B cell (primary cell): ENCODE measurements around the gene LGSN. TPM values are rescaled to one million over a fixed set of nuclear protein-coding genes. Genes with fewer than 3 reads are reported as not detected.

Experiments
- ATAC-seq: fragments of 200-7000 bp; cut with Tn5 transposase; one replicate; pipeline ENCODE4 v1.10.0; 2021; ENCODE audit warnings: low read depth, mild to moderate bottlenecking, moderate number of reproducible peaks, moderate library complexity
- CTCF ChIA-PET: fragments of 350-600 bp; sonication (Branson Sonifier 250); formaldehyde crosslinking; loops from one replicate; lab custom pipeline; 2021; ENCODE audit warnings: antibody characterized with exemption, inconsistent platforms; lab: Charles Lee
- POLR2A ChIA-PET: fragments of 350-600 bp; sonication (Branson Sonifier 250); formaldehyde crosslinking; loops from one replicate; lab custom pipeline; 2021; ENCODE audit warnings: antibody characterized with exemption; lab: Charles Lee
- DNase-seq: peaks from one replicate; pipeline ENCODE4 v3.0.0; 2013
- H2AFZ ChIP-seq: 2 replicates; pipeline ENCODE4 v1.6.1; 2012; ENCODE audit warnings: mild to moderate bottlenecking, low read depth, low read length; ENCODE audit not compliant: insufficient read depth, poor library complexity, severe bottlenecking
- H3K27ac ChIP-seq, 2 donors: 1 replicate in 1 of 2; 2 replicates in 1 of 2; pipeline ENCODE4 v1.5.1; 2012 to 2013; ENCODE audit warnings: low read length in 2 of 2, mild to moderate bottlenecking in 2 of 2, moderate library complexity in 1 of 2
- H3K27me3 ChIP-seq, 4 experiments: fragments of 200-600 bp in 1 of 4; sonication (generic) in 1 of 4; replicated peaks in 1 of 4; 1 replicate in 2 of 4; 2 replicates in 2 of 4; pipeline versions ENCODE4 v1.6.1 to v1.7.0; 2013 to 2016; ENCODE audit warnings: low read length in 3 of 4, mild to moderate bottlenecking in 2 of 4, mixed read lengths in 1 of 4, moderate library complexity in 1 of 4; ENCODE audit not compliant: insufficient read depth in 4 of 4, control insufficient read depth in 3 of 4; ENCODE audit errors: control extremely low read depth in 1 of 4
- H3K36me3 ChIP-seq, 2 experiments: replicated peaks in 1 of 2; 1 replicate in 1 of 2; 2 replicates in 1 of 2; pipeline versions ENCODE4 v1.6.1 to v1.7.1; 2013; ENCODE audit warnings: low read length in 1 of 2; ENCODE audit not compliant: insufficient read depth in 2 of 2, control insufficient read depth in 1 of 2; ENCODE audit errors: control extremely low read depth in 1 of 2, extremely low read depth in 1 of 2
- H3K4me1 ChIP-seq, 2 donors: fragments of 200-600 bp in 1 of 2; sonication (generic) in 1 of 2; 1 replicate in 1 of 2; 2 replicates in 1 of 2; pipeline versions ENCODE4 v1.5.1 to v1.6.1; 2013 to 2017; ENCODE audit warnings: low read length in 2 of 2; ENCODE audit not compliant: control insufficient read depth in 2 of 2, insufficient read depth in 2 of 2
- H3K4me2 ChIP-seq: replicated peaks from 2 replicates; pipeline ENCODE3; 2012; ENCODE audit warnings: mild to moderate bottlenecking, low read depth, low read length; ENCODE audit not compliant: poor library complexity, severe bottlenecking
- H3K4me3 ChIP-seq, 5 experiments: fragments of 200-600 bp in 1 of 5; sonication (generic) in 1 of 5; 1 replicate in 3 of 5; 2 replicates in 2 of 5; pipeline versions ENCODE4 v1.5.1 to v1.7.0; 2011 to 2016; ENCODE audit warnings: low read length in 4 of 5, mild to moderate bottlenecking in 4 of 5, low read depth in 2 of 5, control low read depth in 1 of 5, moderate library complexity in 1 of 5; ENCODE audit not compliant: insufficient read depth in 1 of 5; ENCODE audit errors: control extremely low read depth in 1 of 5, extremely low read depth in 1 of 5
- H3K79me2 ChIP-seq: fragments of 200-600 bp; sonication (generic); one replicate; pipeline ENCODE4 v1.6.0; 2016; ENCODE audit warnings: low read length; ENCODE audit not compliant: control insufficient read depth, insufficient read depth
- H3K9ac ChIP-seq: fragments of 200-600 bp; sonication (generic); 2 replicates; pipeline ENCODE4 v1.6.1; 2017; ENCODE audit warnings: mild to moderate bottlenecking, low read length, moderate library complexity
- H3K9me3 ChIP-seq, 3 donors: one replicate each; pipeline versions ENCODE4 v1.6.1 to v1.7.1; 2013; ENCODE audit warnings: low read length in 2 of 3; ENCODE audit not compliant: control insufficient read depth in 2 of 3, insufficient read depth in 1 of 3; ENCODE audit errors: control extremely low read depth in 1 of 3
- H4K20me1 ChIP-seq: 2 replicates; pipeline ENCODE4 v1.6.0; 2012; ENCODE audit warnings: mild to moderate bottlenecking, low read length; ENCODE audit not compliant: insufficient read depth, control insufficient read depth, poor library complexity, severe bottlenecking
- H3K27ac Mint-ChIP-seq: one replicate; pipeline ENCODE4 v1.8.0; 2021; ENCODE audit warnings: mixed read lengths
- H3K27me3 Mint-ChIP-seq: one replicate; pipeline ENCODE4 v1.8.0; 2021; ENCODE audit warnings: mixed read lengths
- H3K4me1 Mint-ChIP-seq: one replicate; pipeline ENCODE4 v1.8.0; 2021; ENCODE audit warnings: mixed read lengths
- H3K4me3 Mint-ChIP-seq: one replicate; pipeline ENCODE4 v1.8.0; 2021; ENCODE audit warnings: mixed read lengths
- H3K9me3 Mint-ChIP-seq: one replicate; pipeline ENCODE4 v1.8.0; 2022; ENCODE audit warnings: mixed read lengths; ENCODE audit not compliant: insufficient read depth
- EZH2 ChIP-seq: IDR thresholded peaks from 2 replicates; pipeline ENCODE4 v1.6.1; 2012; ENCODE audit warnings: borderline replicate concordance, low read depth, mild to moderate bottlenecking, moderate library complexity, low read length; ENCODE audit not compliant: insufficient read depth, poor library complexity, severe bottlenecking
- WGBS: methylation state at CpG from one replicate; pipeline ENCODE4 v1.1.5; 2013; ENCODE audit warnings: missing lambda C conversion rate; ENCODE audit not compliant: insufficient coverage; 5-methylcytosine and 5-hydroxymethylcytosine counted together
- intact Hi-C: fragments of 100-400 bp; cut with micrococcal nuclease; formaldehyde crosslinking; loops from one replicate; pipeline ENCODE4 v1.10.0; 2022
- polyA plus RNA-seq: library from polyadenylated mRNA; depleted of rRNA; stranded (reverse); fragments of >200 nt; gene quantifications from 2 replicates; pipeline ENCODE4 v1.2.3, GENCODE V29; 2012
- total RNA-seq, 2 donors: library from RNA; stranded (reverse); fragments of 120-200 nt in 1 of 2; gene quantifications; 1 replicate in 1 of 2; 2 replicates in 1 of 2; pipeline versions ENCODE4 v1.2.3 to v1.2.4, GENCODE V29; 2013 to 2022
- TF ChIP-seq, protein P1 (sequence below): fragments of 200-600 bp; IDR thresholded peaks from one replicate; pipeline ENCODE4 v1.8.0; 2022; ENCODE audit warnings: antibody characterized with exemption, mild to moderate bottlenecking

The LGSN gene
- total and polyA plus RNA-seq, 2 donors (not counting 1 experiment from before 2014, with no cell fraction given) = not detected

DNA sequence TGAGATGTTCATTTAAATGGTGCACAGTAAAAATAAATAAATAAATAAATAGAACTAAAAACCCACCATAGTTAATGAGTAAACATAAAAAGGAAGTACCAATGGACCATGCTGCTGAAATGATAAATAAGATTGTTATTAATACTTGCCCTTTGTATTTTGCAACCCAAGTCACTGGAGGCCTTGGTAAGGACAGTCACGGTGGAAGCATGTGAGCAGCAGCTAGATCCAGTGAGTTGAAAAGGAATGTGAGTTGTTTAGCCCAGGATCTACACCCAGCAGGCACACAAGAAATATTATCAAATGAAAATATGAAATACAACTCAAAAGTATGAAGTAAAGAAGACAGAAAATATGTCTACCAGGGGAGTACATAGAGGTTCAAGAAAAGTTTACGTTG, 6.7 kb downstream of the LGSN start:
- POLR2A ChIA-PET = no interaction called here
- H3K27me3 Mint-ChIP-seq = peaks cover 8% of the 10 kb centered on the region
- no peak overlapping the region for H3K27ac Mint-ChIP-seq
- 100% methylated on average over 1 of the region's 2 CpGs for WGBS
- H2AFZ ChIP-seq = no peak overlapping the region
- H3K9me3 ChIP-seq = no peaks in the 10 kb centered on the region
- intact Hi-C loops = no loop called here
- no peaks in the 10 kb centered on the region for H3K4me1 Mint-ChIP-seq
- no peak overlapping the region for H3K9ac ChIP-seq
- CTCF ChIA-PET = no interaction called here
- DNase-seq (no peak), ATAC-seq (no peak)
- no peak overlapping the region for H3K4me3 Mint-ChIP-seq
- H3K27ac ChIP-seq = no peak overlapping the region
- no peaks in the 10 kb centered on the region for H3K79me2 ChIP-seq
- no peak overlapping the region for H3K4me2 ChIP-seq
- no peaks in the 10 kb centered on the region for H3K27me3 ChIP-seq
- no peaks in the 10 kb centered on the region for H3K9me3 Mint-ChIP-seq
- no peak overlapping the region for H3K4me3 ChIP-seq
- TF ChIP-seq, protein P1, sequence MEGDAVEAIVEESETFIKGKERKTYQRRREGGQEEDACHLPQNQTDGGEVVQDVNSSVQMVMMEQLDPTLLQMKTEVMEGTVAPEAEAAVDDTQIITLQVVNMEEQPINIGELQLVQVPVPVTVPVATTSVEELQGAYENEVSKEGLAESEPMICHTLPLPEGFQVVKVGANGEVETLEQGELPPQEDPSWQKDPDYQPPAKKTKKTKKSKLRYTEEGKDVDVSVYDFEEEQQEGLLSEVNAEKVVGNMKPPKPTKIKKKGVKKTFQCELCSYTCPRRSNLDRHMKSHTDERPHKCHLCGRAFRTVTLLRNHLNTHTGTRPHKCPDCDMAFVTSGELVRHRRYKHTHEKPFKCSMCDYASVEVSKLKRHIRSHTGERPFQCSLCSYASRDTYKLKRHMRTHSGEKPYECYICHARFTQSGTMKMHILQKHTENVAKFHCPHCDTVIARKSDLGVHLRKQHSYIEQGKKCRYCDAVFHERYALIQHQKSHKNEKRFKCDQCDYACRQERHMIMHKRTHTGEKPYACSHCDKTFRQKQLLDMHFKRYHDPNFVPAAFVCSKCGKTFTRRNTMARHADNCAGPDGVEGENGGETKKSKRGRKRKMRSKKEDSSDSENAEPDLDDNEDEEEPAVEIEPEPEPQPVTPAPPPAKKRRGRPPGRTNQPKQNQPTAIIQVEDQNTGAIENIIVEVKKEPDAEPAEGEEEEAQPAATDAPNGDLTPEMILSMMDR = no peak
- no peak for TF ChIP-seq EZH2
- H3K4me1 ChIP-seq = no peaks in the 10 kb centered on the region
- H3K36me3 ChIP-seq = no peaks in the 10 kb centered on the region
- no peaks in the 10 kb centered on the region for H4K20me1 ChIP-seq

DNA sequence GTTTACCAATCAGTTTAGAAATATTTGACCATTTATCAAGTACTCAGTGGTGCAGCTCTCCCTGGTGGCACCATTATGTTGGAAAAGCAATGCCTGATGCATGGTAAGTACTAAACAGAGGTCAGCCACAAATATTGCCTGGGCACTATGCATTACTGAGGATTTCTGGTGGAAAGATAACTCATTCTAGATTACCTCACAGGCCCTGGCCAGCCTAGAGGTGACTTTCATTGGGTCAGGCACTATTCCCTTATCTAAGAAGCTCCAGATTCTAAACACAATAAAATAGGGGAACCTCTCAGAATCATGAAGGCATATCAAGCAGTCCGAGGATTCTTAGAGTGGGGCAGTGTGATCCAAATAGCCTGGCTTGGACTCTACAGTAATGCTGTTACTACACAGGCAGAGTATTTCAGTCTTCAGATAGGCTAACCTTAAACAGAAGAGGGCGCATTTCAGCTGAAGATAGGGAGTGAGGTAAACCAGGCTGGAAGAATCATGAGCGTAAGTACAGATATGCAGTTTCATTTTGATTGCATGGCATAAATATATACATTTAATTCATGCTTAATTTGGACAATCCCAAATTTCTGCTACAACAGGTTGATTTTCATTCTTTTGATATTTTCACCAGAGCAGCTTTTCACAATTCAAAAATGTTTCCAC, 12.1 kb downstream of the LGSN start:
- peak; percentile 38 for DNase-seq
- H3K27ac ChIP-seq = no peak overlapping the region
- peaks cover 3% of the 10 kb centered on the region for H3K27me3 Mint-ChIP-seq
- no peak overlapping the region for H3K4me2 ChIP-seq
- H3K79me2 ChIP-seq = no peaks in the 10 kb centered on the region
- H3K36me3 ChIP-seq = no peaks in the 10 kb centered on the region
- WGBS = no CpG with 5 or more reads among the region's 3 CpGs
- no peaks in the 10 kb centered on the region for H3K4me1 ChIP-seq
- H3K4me3 ChIP-seq = no peak overlapping the region
- H3K27me3 ChIP-seq = no peaks in the 10 kb centered on the region
- no peak overlapping the region for H3K27ac Mint-ChIP-seq
- H3K4me3 Mint-ChIP-seq = no peak overlapping the region
- ChIA-PET CTCF (interaction anchor here (1.2 to 2.0 kb wide), 3 partner anchors 291 to 494 kb away, joined by 3 to 18 read pairs (median 4); no protein-coding TSS in a partner anchor), POLR2A (no interaction called here)
- no peak overlapping the region for H2AFZ ChIP-seq
- no peak for TF ChIP-seq EZH2
- TF ChIP-seq, protein P1 = peak; percentile 38
- H4K20me1 ChIP-seq = no peaks in the 10 kb centered on the region
- H3K9me3 Mint-ChIP-seq = no peaks in the 10 kb centered on the region
- H3K9me3 ChIP-seq = no peaks in the 10 kb centered on the region
- H3K9ac ChIP-seq = no peak overlapping the region
- intact Hi-C loops = no loop called here
- no peaks in the 10 kb centered on the region for H3K4me1 Mint-ChIP-seq
- no peak for ATAC-seq
